Right ventricle myocardium inferior (tissue), 1 donor: ENCODE data around the gene CDH13. TPM values are rescaled to one million over a fixed set of nuclear protein-coding genes. Genes with fewer than 3 reads are reported as not detected.

Source experiments
- ATAC-seq: fragments of 200-7000 bp; cut with Tn5 transposase; one replicate; pipeline ENCODE4 v1.9.1; 2020; ENCODE audit warnings: mild to moderate bottlenecking, moderate library complexity
- DNase-seq: peaks from one replicate; pipeline ENCODE4 v3.0.0; 2021; ENCODE audit errors: missing footprints
- intact Hi-C: fragments of 100-400 bp; cut with DNase I; formaldehyde crosslinking; loops from one replicate; pipeline ENCODE4 v1.11.0; 2022
- total RNA-seq: library from RNA; stranded (reverse); fragmentation: NEBNext Ultra II Directional; extraction: Animal tissue kit (Norgen Biotek cat#: 25700); gene quantifications from one replicate; pipeline ENCODE4 v1.2.1, GENCODE V29; 2021
- donor health status: DM: no; HTN: yes; CAD: no; lungs with severe emphysema.

CDH13 gene
- total RNA-seq, 1 donor from 2014 or later = 173 TPM

- DNase-seq (no peak), ATAC-seq (no peak)
- intact Hi-C loops = no loop called here
Observed at GRCh38 chr16:83130039-83130438, 503.3 kb downstream of the CDH13 start.

GRCh38 chr16:83134638-83135037 is 507.9 kb downstream of the CDH13 start:
- ATAC-seq (no peak), DNase-seq (no peak)
- intact Hi-C loops = no loop called here

GRCh38 chr16:83136419-83136818 is 509.6 kb downstream of the CDH13 start:
- intact Hi-C loops = no loop called here
- ATAC-seq (no peak), DNase-seq (no peak)

DNA sequence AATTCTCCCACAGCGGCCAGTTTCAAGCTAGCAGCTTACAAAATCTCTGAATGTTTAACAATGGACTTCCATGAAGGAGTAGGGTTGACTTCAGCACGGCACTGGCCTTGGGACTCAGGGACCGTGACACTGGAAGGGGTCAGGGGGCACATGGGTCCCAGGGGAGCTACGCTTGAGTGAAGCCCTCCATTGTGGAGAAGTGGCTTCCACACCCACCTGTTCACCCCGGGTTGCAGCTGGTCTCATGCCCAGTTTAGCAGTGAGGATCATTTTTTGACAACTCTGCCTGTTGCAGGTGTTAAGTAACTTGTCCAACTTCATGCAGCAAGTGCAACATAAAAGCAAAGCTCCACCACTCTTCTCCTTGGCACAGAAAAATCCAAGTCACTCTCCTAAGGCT is 510.2 kb downstream of the CDH13 start:
- DNase-seq (no peak), ATAC-seq (no peak)
- intact Hi-C loops = no loop called here

DNA sequence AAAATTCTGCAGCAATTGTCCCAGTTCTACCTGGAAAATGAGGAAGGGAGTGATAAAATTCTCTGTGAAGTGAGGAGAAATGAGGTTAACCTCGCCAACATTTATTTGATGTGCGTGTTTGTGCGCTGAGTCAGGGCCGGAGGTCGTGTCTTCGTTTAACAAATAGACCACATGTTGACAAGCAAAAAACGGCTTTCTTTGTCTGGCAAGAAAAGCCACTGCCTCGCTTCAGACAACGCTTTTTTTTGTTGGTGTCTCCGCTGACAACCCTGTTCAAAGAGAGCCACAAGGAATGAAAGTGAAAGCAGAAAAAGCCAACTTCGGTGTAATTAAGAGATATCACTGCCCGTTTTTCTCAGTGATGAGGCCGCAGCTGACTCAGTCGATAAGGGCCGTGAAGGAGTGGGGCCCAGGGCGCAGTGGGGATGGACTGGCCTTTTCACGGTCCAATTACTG is 510.6 kb downstream of the CDH13 start:
- intact Hi-C loops = no loop called here
- no peak for DNase-seq
- no peak for ATAC-seq

- intact Hi-C loops = no loop called here
- no peak for DNase-seq
- ATAC-seq = no peak
Observed at GRCh38 chr16:83137894-83138293, 511.1 kb downstream of the CDH13 start.

GRCh38 chr16:83138512-83138911 is 511.7 kb downstream of the CDH13 start:
- DNase-seq (no peak), ATAC-seq (no peak)
- intact Hi-C loops = no loop called here

GRCh38 chr16:83138976-83139690 is 512.4 kb downstream of the CDH13 start:
- DNase-seq (no peak), ATAC-seq (no peak)
- intact Hi-C loops = no loop called here

- intact Hi-C loops = no loop called here
Observed at GRCh38 chr16:83143788-83144187, 517.0 kb downstream of the CDH13 start.

DNA sequence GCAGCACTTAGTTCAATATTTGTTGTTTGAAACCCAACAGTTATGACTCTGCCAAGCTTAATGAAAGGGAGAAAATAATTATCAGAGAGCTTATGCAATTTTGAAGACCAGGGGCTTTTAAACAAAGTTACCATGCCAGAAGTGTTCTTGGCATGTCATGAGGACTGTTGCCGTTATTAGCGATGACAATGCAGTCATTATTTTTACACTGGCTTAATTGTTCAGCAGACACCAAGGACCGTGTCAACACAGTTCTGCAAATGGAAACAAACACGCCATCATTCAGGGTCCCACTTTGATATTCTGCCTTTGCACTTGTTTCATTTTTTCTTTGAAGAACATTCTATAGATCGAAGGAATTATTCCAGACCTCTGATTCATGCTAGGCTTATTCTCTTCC is 518.5 kb downstream of the CDH13 start:
- ATAC-seq (no peak), DNase-seq (no peak)
- intact Hi-C loops = no loop called here

More at GRCh38 chr16:83143788-83144187, 517.0 kb downstream of the CDH13 start:
- ATAC-seq (no peak), DNase-seq (no peak)

DNA sequence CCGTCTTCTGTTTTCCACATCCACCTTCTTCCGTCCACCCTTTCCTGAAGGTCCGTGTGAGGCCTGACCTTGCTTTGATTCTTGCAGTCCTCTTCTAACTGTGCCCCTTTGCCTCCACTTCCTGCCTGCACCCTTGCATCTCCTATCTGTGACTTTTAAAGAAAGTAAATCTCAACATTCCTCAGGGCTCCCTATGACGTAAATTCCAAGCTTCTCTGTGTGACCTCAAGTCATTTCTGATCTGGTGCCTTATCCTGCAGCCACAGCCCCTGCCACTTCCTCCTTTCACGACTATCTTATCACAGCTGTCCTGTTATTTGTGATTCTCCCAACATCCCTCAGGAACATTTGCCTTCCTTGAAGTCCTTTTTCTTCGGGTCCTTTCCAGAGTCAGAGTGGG is 520.5 kb downstream of the CDH13 start:
- DNase-seq = no peak
- ATAC-seq = no peak
- intact Hi-C loops = no loop called here

DNA sequence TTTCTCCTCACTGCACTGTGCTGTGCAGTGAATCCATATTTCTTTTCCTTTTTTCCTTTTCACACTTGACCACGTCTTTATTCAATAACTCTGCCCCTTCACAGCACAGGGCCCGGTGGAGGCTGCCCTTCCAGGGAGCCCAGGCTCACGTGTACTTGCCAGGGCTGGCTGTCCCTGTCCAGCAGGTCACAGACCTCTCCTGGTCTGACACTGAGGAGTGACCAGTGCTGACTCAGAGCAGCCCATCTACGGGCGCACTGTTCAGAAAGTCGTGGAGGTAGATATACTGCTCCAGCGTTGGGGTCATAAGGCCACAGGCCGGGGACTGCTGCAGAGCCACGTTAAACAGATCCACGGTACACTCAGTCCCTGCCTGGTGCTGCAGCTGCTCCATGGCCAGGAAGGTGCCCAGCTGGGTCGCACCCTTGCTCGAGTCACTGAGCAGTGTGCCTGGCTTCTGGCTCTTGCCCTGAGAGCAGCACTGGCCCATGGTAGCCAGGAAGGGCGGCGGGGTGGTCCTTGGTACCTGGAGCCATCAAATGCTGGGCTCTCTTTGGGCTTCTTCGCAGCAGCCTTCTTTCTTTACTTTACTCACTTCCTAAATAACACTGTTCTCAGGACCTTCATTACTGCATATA is 531.7 kb downstream of the CDH13 start:
- DNase-seq (no peak), ATAC-seq (no peak)
- intact Hi-C loops = no loop called here

DNA sequence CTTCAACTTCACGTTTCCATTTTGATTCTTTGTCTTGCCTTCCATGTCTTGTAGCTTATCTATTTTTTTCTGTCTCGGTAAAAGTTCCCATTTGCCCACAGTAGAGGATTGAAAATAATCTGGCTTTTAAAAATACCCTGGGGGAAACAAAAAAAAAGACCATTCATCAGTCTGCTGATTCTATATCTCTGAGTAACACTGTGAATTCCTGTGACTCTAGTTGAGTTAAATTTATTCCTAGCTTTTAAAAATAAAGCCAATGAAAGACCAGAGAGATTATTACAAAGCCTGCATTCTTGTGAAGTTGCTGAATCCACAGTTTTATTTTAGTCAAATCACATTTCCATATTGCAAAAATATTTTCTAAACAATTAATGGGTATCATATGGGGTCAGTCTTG is 532.3 kb downstream of the CDH13 start:
- intact Hi-C loops = no loop called here
- DNase-seq = no peak
- ATAC-seq = no peak

DNA sequence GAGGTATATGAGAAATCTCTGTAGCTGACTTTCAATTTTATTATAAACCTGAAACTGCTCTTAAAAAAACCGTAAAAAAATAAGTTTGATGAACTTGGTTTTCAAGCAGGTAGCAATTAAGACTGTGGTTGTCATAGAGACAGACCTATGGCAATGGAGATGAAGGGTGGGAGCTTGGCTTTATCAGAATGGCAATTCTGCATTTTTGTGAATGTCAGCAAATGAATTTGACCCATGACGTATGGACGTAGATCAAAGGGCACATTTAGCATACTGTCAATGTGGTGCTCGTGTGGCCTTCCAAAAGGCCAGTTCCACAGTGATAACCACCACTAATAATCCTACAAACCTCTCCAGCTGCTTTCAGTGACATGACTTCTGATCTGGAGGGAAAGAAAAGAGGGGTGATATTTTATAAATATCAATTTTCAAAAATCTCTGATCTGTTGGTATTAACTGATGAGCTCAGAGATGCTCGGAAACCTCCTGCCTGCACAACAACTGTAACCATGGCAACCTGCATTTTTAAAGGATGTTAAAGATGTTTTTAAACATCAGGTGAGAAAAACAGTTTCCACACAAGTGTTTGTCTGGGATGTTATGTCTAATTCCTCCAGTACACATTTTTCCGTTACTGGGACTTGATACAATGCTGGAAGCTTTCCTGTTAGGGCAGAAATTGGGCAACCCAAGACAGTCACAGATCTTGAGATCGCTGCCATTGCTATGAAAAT is 533.7 kb downstream of the CDH13 start:
- intact Hi-C loops = no loop called here
- ATAC-seq = no peak
- no peak for DNase-seq

- DNase-seq (no peak), ATAC-seq (no peak)
- intact Hi-C loops = no loop called here
Observed at GRCh38 chr16:83162791-83163190, 536.0 kb downstream of the CDH13 start.

DNA sequence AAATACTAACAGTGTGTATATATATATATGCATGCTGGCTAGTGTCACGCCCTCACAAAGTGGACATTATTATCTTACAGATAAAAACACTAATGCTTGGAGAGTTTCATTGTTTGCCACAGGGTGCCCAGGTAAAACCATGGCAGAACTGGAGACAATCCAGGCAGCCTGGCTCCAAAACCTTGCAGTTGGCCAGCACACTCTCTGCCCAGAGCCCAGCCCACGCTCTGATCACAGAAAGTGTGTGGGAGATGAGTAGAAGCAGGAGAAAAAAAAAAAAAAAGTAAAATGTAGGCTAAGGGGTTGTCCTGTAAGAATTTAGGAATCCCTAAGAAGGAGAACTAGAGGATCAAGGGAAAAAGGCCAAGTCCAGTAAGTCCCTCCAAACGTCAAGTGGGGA is 538.0 kb downstream of the CDH13 start:
- ATAC-seq (no peak), DNase-seq (no peak)
- intact Hi-C loops = no loop called here

GRCh38 chr16:83171396-83171795 is 544.6 kb downstream of the CDH13 start:
- ATAC-seq (no peak), DNase-seq (no peak)
- intact Hi-C loops = no loop called here

- intact Hi-C loops = no loop called here
- ATAC-seq (no peak), DNase-seq (no peak)
Observed at GRCh38 chr16:83174671-83175070, 547.9 kb downstream of the CDH13 start.

GRCh38 chr16:83176802-83177201 is 550.0 kb downstream of the CDH13 start:
- ATAC-seq (no peak), DNase-seq (no peak)
- intact Hi-C loops = no loop called here

GRCh38 chr16:83185902-83186301 is 559.1 kb downstream of the CDH13 start:
- intact Hi-C loops = no loop called here
- ATAC-seq (no peak), DNase-seq (no peak)
